Measurements from ENCODE around the gene GATA3. TPM values are rescaled to one million over a fixed set of nuclear protein-coding genes. Genes with fewer than 3 reads are reported as not detected.

Gene GATA3
- total RNA-seq, 1 donor: not detected

GRCh38 chr10:8065651-8066050 lies 11.2 kb downstream of the GATA3 start:
- H3K4me3 ChIP-seq (ENCODE audit: low read depth, low read length): no peak overlapping the region
- no peak for DNase-seq (ENCODE audit: low read depth)
- TF ChIP-seq, protein P1, sequence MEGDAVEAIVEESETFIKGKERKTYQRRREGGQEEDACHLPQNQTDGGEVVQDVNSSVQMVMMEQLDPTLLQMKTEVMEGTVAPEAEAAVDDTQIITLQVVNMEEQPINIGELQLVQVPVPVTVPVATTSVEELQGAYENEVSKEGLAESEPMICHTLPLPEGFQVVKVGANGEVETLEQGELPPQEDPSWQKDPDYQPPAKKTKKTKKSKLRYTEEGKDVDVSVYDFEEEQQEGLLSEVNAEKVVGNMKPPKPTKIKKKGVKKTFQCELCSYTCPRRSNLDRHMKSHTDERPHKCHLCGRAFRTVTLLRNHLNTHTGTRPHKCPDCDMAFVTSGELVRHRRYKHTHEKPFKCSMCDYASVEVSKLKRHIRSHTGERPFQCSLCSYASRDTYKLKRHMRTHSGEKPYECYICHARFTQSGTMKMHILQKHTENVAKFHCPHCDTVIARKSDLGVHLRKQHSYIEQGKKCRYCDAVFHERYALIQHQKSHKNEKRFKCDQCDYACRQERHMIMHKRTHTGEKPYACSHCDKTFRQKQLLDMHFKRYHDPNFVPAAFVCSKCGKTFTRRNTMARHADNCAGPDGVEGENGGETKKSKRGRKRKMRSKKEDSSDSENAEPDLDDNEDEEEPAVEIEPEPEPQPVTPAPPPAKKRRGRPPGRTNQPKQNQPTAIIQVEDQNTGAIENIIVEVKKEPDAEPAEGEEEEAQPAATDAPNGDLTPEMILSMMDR (IDR thresholded peaks at IDR 0.05; ENCODE audit: insufficient read depth, low read depth, low read length): no peak

GRCh38 chr10:8066124-8066523 lies 11.6 kb downstream of the GATA3 start:
- TF ChIP-seq, protein P1 (IDR thresholded peaks at IDR 0.05; ENCODE audit: insufficient read depth, low read depth, low read length): no peak
- DNase-seq (ENCODE audit: low read depth): no peak
- no peak overlapping the region for H3K4me3 ChIP-seq (ENCODE audit: low read depth, low read length)

- no peak overlapping the region for H3K4me3 ChIP-seq (ENCODE audit: low read depth, low read length)
- no peak for DNase-seq (ENCODE audit: low read depth)
- TF ChIP-seq, protein P1 (IDR thresholded peaks at IDR 0.05; ENCODE audit: insufficient read depth, low read depth, low read length): no peak
Observed at GRCh38 chr10:8066797-8067196, 12.3 kb downstream of the GATA3 start.

GRCh38 chr10:8069108-8069507 lies 14.6 kb downstream of the GATA3 start:
- H3K4me3 ChIP-seq (ENCODE audit: low read depth, low read length): no peak overlapping the region
- no peak for DNase-seq (ENCODE audit: low read depth)
- TF ChIP-seq, protein P1 (IDR thresholded peaks at IDR 0.05; ENCODE audit: insufficient read depth, low read depth, low read length): no peak

GRCh38 chr10:8069627-8070026 lies 15.1 kb downstream of the GATA3 start:
- TF ChIP-seq, protein P1 (IDR thresholded peaks at IDR 0.05; ENCODE audit: insufficient read depth, low read depth, low read length): no peak
- no peak for DNase-seq (ENCODE audit: low read depth)
- H3K4me3 ChIP-seq (ENCODE audit: low read depth, low read length): no peak overlapping the region

GRCh38 chr10:8070440-8070839 lies 16.0 kb downstream of the GATA3 start:
- no peak overlapping the region for H3K4me3 ChIP-seq (ENCODE audit: low read depth, low read length)
- no peak for DNase-seq (ENCODE audit: low read depth)
- TF ChIP-seq, protein P1 (IDR thresholded peaks at IDR 0.05; ENCODE audit: insufficient read depth, low read depth, low read length): no peak

DNA sequence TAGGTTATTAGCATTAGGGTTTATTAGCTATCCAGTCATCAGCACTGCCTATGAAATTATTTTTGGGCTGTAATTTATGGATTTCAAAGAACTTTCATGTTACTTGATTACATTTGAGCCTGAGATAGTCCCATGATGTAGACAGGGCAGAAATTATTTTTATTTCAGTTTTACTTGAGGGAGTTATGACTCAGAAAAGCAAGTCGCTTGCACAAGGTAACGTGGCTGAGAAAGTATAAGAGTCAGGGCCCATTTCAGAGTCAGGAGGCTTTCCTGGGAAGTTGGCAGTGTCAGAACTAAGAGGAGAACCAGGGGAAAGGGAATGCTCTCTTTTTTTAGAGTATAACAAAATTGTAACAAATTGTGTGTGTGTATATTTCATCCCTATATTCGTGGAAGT lies 16.5 kb downstream of the GATA3 start:
- no peak overlapping the region for H3K4me3 ChIP-seq (ENCODE audit: low read depth, low read length)
- DNase-seq (ENCODE audit: low read depth): no peak
- TF ChIP-seq, protein P1 (IDR thresholded peaks at IDR 0.05; ENCODE audit: insufficient read depth, low read depth, low read length): no peak

Data from fibroblast of villous mesenchyme (primary cell).